ENCODE measurements around the gene P2RY2. TPM values are rescaled to one million over a fixed set of nuclear protein-coding genes. Genes with fewer than 3 reads are reported as not detected.

The P2RY2 gene
- total RNA-seq, 1 experiment from 2014 or later: 1.0 TPM

- POLR2A ChIA-PET: interaction anchor here (0.6 to 1.6 kb wide), 5 partner anchors 10 to 734 kb away, joined by 3 to 4 read pairs (median 3); no protein-coding TSS in a partner anchor
- Mint-ChIP-seq H3K27me3 (ENCODE audit: insufficient read depth, unreplicated experiment) (no peaks in the 10 kb centered on the region), H3K4me3 (ENCODE audit: unreplicated experiment) (no peak overlapping the region), H3K9me3 (ENCODE audit: unreplicated experiment) (no peaks in the 10 kb centered on the region), H3K36me3 (ENCODE audit: insufficient read depth, unreplicated experiment) (peaks cover 7% of the 10 kb centered on the region), H3K4me1 (ENCODE audit: insufficient read depth, unreplicated experiment) (peaks cover 26% of the 10 kb centered on the region), H3K27ac (ENCODE audit: low read depth, unreplicated experiment) (peak overlapping the region; percentile 78)
- CTCF ChIA-PET: interaction anchor here (0.5 to 1.0 kb wide), 3 partner anchors 15 to 535 kb away, joined by 3 to 5 read pairs (median 3); no protein-coding TSS in a partner anchor
- DNase-seq (ENCODE audit: unreplicated experiment): no peak
- no peak for TF ChIP-seq CTCF (IDR thresholded peaks at IDR 0.05; ENCODE audit: unreplicated experiment)
- intact Hi-C loops (cut with micrococcal nuclease): no loop called here
- BruUV-seq (replicated peaks): no TSS peak
Observed at GRCh38 chr11:73201888-73202780, 15.9 kb upstream of the P2RY2 start.

DNA sequence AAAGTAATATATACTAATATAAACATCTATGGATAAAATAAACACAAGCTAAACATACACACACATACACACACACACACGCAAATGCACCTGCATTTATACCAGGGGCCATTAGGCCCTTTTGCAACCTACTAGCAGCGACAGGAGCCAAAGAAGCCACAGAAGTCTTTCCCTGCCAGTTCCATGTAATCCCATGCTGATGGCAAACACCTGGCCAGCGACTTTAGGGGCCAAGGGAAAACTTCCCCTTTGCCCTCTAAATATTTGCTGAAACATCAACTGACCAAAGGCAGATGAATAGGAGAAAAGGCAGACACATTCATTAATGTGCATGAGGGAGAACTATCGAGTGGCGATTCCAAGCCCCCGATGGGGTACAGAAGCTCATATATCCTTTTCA lies 14.8 kb upstream of the P2RY2 start:
- no peak overlapping the region for H3K4me3 Mint-ChIP-seq (ENCODE audit: unreplicated experiment)
- peaks cover 7% of the 10 kb centered on the region for H3K36me3 Mint-ChIP-seq (ENCODE audit: insufficient read depth, unreplicated experiment)
- no peak overlapping the region for H3K27ac Mint-ChIP-seq (ENCODE audit: low read depth, unreplicated experiment)
- POLR2A ChIA-PET: interaction anchor here (1.6 kb wide), 1 partner anchor 11 kb away, joined by 4 read pairs; no protein-coding TSS in a partner anchor
- no TSS peak for BruUV-seq (replicated peaks)
- H3K9me3 Mint-ChIP-seq (ENCODE audit: unreplicated experiment): no peaks in the 10 kb centered on the region
- H3K4me1 Mint-ChIP-seq (ENCODE audit: insufficient read depth, unreplicated experiment): peaks cover 25% of the 10 kb centered on the region
- intact Hi-C loops (cut with micrococcal nuclease): no loop called here
- CTCF ChIA-PET: interaction anchor here (0.6 kb wide), 1 partner anchor 304 kb away, joined by 3 read pairs; no protein-coding TSS in a partner anchor
- no peak for TF ChIP-seq CTCF (IDR thresholded peaks at IDR 0.05; ENCODE audit: unreplicated experiment)
- no peaks in the 10 kb centered on the region for H3K27me3 Mint-ChIP-seq (ENCODE audit: insufficient read depth, unreplicated experiment)
- DNase-seq (ENCODE audit: unreplicated experiment): no peak

DNA sequence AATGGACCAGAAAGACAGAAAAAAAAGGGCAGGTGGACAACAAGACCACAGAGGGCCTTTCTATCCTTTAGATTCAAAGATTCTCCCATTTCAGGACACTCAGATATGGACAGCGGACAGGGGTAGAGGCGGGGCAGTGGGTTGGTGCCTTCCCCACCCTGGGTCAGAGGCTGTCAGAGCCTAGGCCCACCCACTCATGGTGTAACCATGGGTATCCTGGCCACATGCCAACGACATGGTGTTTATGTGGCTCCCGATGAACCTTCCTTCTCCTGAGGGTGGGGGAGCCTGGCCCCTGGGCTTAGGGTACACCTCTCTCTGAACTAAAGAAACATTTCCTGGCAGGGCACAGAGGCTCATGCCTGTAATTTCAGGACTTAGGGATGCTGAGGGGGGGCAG lies 14.3 kb upstream of the P2RY2 start:
- peaks cover 7% of the 10 kb centered on the region for H3K36me3 Mint-ChIP-seq (ENCODE audit: insufficient read depth, unreplicated experiment)
- DNase-seq (ENCODE audit: unreplicated experiment): no peak
- no peak overlapping the region for H3K4me3 Mint-ChIP-seq (ENCODE audit: unreplicated experiment)
- intact Hi-C loops (cut with micrococcal nuclease): no loop called here
- TF ChIP-seq CTCF (IDR thresholded peaks at IDR 0.05; ENCODE audit: unreplicated experiment): no peak
- POLR2A ChIA-PET: interaction anchor here (0.6 kb wide), 1 partner anchor 348 kb away, joined by 3 read pairs; no protein-coding TSS in a partner anchor
- peaks cover 20% of the 10 kb centered on the region for H3K4me1 Mint-ChIP-seq (ENCODE audit: insufficient read depth, unreplicated experiment)
- no peak overlapping the region for H3K27ac Mint-ChIP-seq (ENCODE audit: low read depth, unreplicated experiment)
- CTCF ChIA-PET: interaction anchor here (0.6 kb wide), 1 partner anchor 304 kb away, joined by 3 read pairs; no protein-coding TSS in a partner anchor
- no peaks in the 10 kb centered on the region for H3K9me3 Mint-ChIP-seq (ENCODE audit: unreplicated experiment)
- no peaks in the 10 kb centered on the region for H3K27me3 Mint-ChIP-seq (ENCODE audit: insufficient read depth, unreplicated experiment)
- BruUV-seq (replicated peaks): no TSS peak

GRCh38 chr11:73204711-73205121 lies 13.4 kb upstream of the P2RY2 start:
- Mint-ChIP-seq H3K27me3 (ENCODE audit: insufficient read depth, unreplicated experiment) (no peaks in the 10 kb centered on the region), H3K27ac (ENCODE audit: low read depth, unreplicated experiment) (no peak overlapping the region), H3K4me1 (ENCODE audit: insufficient read depth, unreplicated experiment) (peaks cover 20% of the 10 kb centered on the region), H3K9me3 (ENCODE audit: unreplicated experiment) (no peaks in the 10 kb centered on the region), H3K4me3 (ENCODE audit: unreplicated experiment) (no peak overlapping the region), H3K36me3 (ENCODE audit: insufficient read depth, unreplicated experiment) (peaks cover under 1% of the 10 kb centered on the region)
- CTCF ChIA-PET: no interaction called here
- POLR2A ChIA-PET: interaction anchor here (0.6 kb wide), 1 partner anchor 349 kb away, joined by 3 read pairs; no protein-coding TSS in a partner anchor
- DNase-seq (ENCODE audit: unreplicated experiment): no peak
- no peak for TF ChIP-seq CTCF (IDR thresholded peaks at IDR 0.05; ENCODE audit: unreplicated experiment)
- intact Hi-C loops (cut with micrococcal nuclease): no loop called here
- BruUV-seq (replicated peaks): no TSS peak
